ENCODE measurements around the gene PRKG1. TPM values are rescaled to one million over a fixed set of nuclear protein-coding genes. Genes with fewer than 3 reads are reported as not detected.

PRKG1 gene
- total RNA-seq, 2 donors from 2014 or later = 1.3 to 2.7 TPM

- no peaks in the 10 kb centered on the region for H3K9me3 ChIP-seq (ENCODE audit: control insufficient read depth, low read length)
These were observed 655.7 kb downstream of the PRKG1 start for GRCh38 chr10:51729822-51730555.

GRCh38 chr10:51733057-51733456, 658.8 kb downstream of the PRKG1 start:
- Histone ChIP-seq H3K27me3 (ENCODE audit: control insufficient read depth, insufficient read depth, low read length, poor library complexity, severe bottlenecking) (no peaks in the 10 kb centered on the region), H3K9ac (ENCODE audit: extremely low read depth, low read length, poor library complexity, severe bottlenecking) (no peak overlapping the region), H3K9me3 (ENCODE audit: control insufficient read depth, low read length) (no peaks in the 10 kb centered on the region), H3K36me3 (ENCODE audit: control insufficient read depth, insufficient read depth, low read length) (no peaks in the 10 kb centered on the region), H3K4me3 (ENCODE audit: low read length) (no peak overlapping the region), H3K4me1 (ENCODE audit: control insufficient read depth, insufficient read depth, low read length) (no peaks in the 10 kb centered on the region), H3K27ac (ENCODE audit: low read depth, low read length) (no peak overlapping the region)
- TF ChIP-seq CTCF (conservative IDR thresholded peaks at IDR 0.05) = no peak
- WGBS, 2 experiments (ENCODE audit: insufficient coverage in 1 of 2, insufficient read length in 1 of 2) = no CpG with 5 or more reads among the region's 1 CpG
- no peaks in the 10 kb centered on the region for H3K4me1 Mint-ChIP-seq
- no peak overlapping the region for H3K27ac Mint-ChIP-seq
- no peak overlapping the region for H3K4me3 Mint-ChIP-seq
- DNase-seq = no peak
- H3K36me3 Mint-ChIP-seq (ENCODE audit: low read depth) = no peaks in the 10 kb centered on the region
- no peaks in the 10 kb centered on the region for H3K27me3 Mint-ChIP-seq (ENCODE audit: insufficient read depth)
- H3K9me3 Mint-ChIP-seq = no peaks in the 10 kb centered on the region

More at GRCh38 chr10:51729822-51730555, 655.7 kb downstream of the PRKG1 start:
- no peaks in the 10 kb centered on the region for H3K27me3 Mint-ChIP-seq (ENCODE audit: insufficient read depth)
- no peak overlapping the region for H3K27ac Mint-ChIP-seq
- H3K36me3 Mint-ChIP-seq (ENCODE audit: low read depth) = no peaks in the 10 kb centered on the region
- TF ChIP-seq CTCF (conservative IDR thresholded peaks at IDR 0.05) = no peak
- Histone ChIP-seq H3K9ac (ENCODE audit: extremely low read depth, low read length, poor library complexity, severe bottlenecking) (no peak overlapping the region), H3K36me3 (ENCODE audit: control insufficient read depth, insufficient read depth, low read length) (no peaks in the 10 kb centered on the region), H3K27me3 (ENCODE audit: control insufficient read depth, insufficient read depth, low read length, poor library complexity, severe bottlenecking) (no peaks in the 10 kb centered on the region), H3K4me3 (ENCODE audit: low read length) (no peak overlapping the region), H3K27ac (ENCODE audit: low read depth, low read length) (no peak overlapping the region), H3K4me1 (ENCODE audit: control insufficient read depth, insufficient read depth, low read length) (no peaks in the 10 kb centered on the region)
- no peaks in the 10 kb centered on the region for H3K9me3 Mint-ChIP-seq
- H3K4me3 Mint-ChIP-seq = no peak overlapping the region
- 88 to 94% methylated on average over 2 to 6 of the region's 7 CpGs for WGBS, 2 experiments (ENCODE audit: insufficient coverage in 1 of 2, insufficient read length in 1 of 2)
- no peak for DNase-seq
- no peaks in the 10 kb centered on the region for H3K4me1 Mint-ChIP-seq

- Mint-ChIP-seq H3K4me1 (peaks cover 6% of the 10 kb centered on the region), H3K4me3 (no peak overlapping the region), H3K27ac (no peak overlapping the region), H3K9me3 (no peaks in the 10 kb centered on the region), H3K36me3 (ENCODE audit: low read depth) (no peaks in the 10 kb centered on the region), H3K27me3 (ENCODE audit: insufficient read depth) (peaks cover 9% of the 10 kb centered on the region)
- no peaks in the 10 kb centered on the region for H3K9me3 ChIP-seq (ENCODE audit: control insufficient read depth, low read length)
- H3K9ac ChIP-seq (ENCODE audit: extremely low read depth, low read length, poor library complexity, severe bottlenecking) = no peak overlapping the region
- H3K27ac ChIP-seq (ENCODE audit: low read depth, low read length) = no peak overlapping the region
- TF ChIP-seq CTCF (conservative IDR thresholded peaks at IDR 0.05) = no peak
- no peak overlapping the region for H3K4me3 ChIP-seq (ENCODE audit: low read length)
- 78 to 88% methylated on average over 5 to 6 of the region's 6 CpGs for WGBS, 2 experiments (ENCODE audit: insufficient coverage in 1 of 2, insufficient read length in 1 of 2)
- H3K27me3 ChIP-seq (ENCODE audit: control insufficient read depth, insufficient read depth, low read length, poor library complexity, severe bottlenecking) = peaks cover 46% of the 10 kb centered on the region
- H3K36me3 ChIP-seq (ENCODE audit: control insufficient read depth, insufficient read depth, low read length) = no peaks in the 10 kb centered on the region
- H3K4me1 ChIP-seq (ENCODE audit: control insufficient read depth, insufficient read depth, low read length) = no peaks in the 10 kb centered on the region
- no peak for DNase-seq
These were observed 668.9 kb downstream of the PRKG1 start for GRCh38 chr10:51743146-51743545.
